Hepatocyte (in vitro differentiated cells): ENCODE data around the gene DENND1A.

ENCODE experiments used
- EZH2 ChIP-seq: fragments of 200-600 bp; sonication (generic); IDR thresholded peaks from 2 replicates; pipeline ENCODE4 v1.6.1; 2016; ENCODE audit warnings: antibody characterized with exemption, mild to moderate bottlenecking, borderline replicate concordance
- EZH2phosphoT487 ChIP-seq: fragments of 200-600 bp; sonication (generic); IDR thresholded peaks from one replicate; pipeline ENCODE4 v1.6.1; 2018; ENCODE audit warnings: antibody characterized with exemption, mild to moderate bottlenecking, low read depth, moderate library complexity; ENCODE audit not compliant: unreplicated experiment, severe bottlenecking
- TF ChIP-seq, protein P1 (sequence below): fragments of 200-600 bp; sonication (generic); IDR thresholded peaks from 2 replicates; pipeline ENCODE4 v1.5.1; 2016; ENCODE audit warnings: antibody characterized with exemption, mild to moderate bottlenecking; ENCODE audit not compliant: poor library complexity

GRCh38 chr9:123597048-123597447 is 332.9 kb downstream of the DENND1A start:
- TF ChIP-seq, protein P1, sequence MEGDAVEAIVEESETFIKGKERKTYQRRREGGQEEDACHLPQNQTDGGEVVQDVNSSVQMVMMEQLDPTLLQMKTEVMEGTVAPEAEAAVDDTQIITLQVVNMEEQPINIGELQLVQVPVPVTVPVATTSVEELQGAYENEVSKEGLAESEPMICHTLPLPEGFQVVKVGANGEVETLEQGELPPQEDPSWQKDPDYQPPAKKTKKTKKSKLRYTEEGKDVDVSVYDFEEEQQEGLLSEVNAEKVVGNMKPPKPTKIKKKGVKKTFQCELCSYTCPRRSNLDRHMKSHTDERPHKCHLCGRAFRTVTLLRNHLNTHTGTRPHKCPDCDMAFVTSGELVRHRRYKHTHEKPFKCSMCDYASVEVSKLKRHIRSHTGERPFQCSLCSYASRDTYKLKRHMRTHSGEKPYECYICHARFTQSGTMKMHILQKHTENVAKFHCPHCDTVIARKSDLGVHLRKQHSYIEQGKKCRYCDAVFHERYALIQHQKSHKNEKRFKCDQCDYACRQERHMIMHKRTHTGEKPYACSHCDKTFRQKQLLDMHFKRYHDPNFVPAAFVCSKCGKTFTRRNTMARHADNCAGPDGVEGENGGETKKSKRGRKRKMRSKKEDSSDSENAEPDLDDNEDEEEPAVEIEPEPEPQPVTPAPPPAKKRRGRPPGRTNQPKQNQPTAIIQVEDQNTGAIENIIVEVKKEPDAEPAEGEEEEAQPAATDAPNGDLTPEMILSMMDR, result no peak
- TF ChIP-seq EZH2phosphoT487 (no peak), EZH2 (no peak)
